CD4-positive, alpha-beta memory T cell (primary cell): ENCODE data around the gene MACROD2. TPM values are rescaled to one million over a fixed set of nuclear protein-coding genes. Genes with fewer than 3 reads are reported as not detected.

Source experiments
- CTCF ChIA-PET: fragments of 350-600 bp; sonication (Branson Sonifier 250); formaldehyde crosslinking; loops from one replicate; lab custom pipeline; 2021; ENCODE audit warnings: inconsistent platforms; ENCODE audit not compliant: partially characterized antibody; lab: Charles Lee
- POLR2A ChIA-PET: fragments of 350-600 bp; sonication (Branson Sonifier 250); formaldehyde crosslinking; loops from one replicate; lab custom pipeline; 2021; ENCODE audit not compliant: partially characterized antibody; lab: Charles Lee
- DNase-seq, 5 donors: peaks; one replicate each; pipeline versions ENCODE4 v3.0.0 to v3.0.0-alpha.2; 2020 to 2022; ENCODE audit warnings: mixed read lengths in 1 of 5
- H3K27ac ChIP-seq: one replicate; pipeline ENCODE4 v1.7.0; 2013; ENCODE audit warnings: low read depth, low read length
- H3K27me3 ChIP-seq: 2 replicates; pipeline ENCODE4 v1.7.0; 2013; ENCODE audit warnings: mild to moderate bottlenecking, low read length, moderate library complexity; ENCODE audit not compliant: insufficient read depth
- H3K36me3 ChIP-seq: 2 replicates; pipeline ENCODE4 v1.7.0; 2013; ENCODE audit warnings: mild to moderate bottlenecking, low read length, moderate library complexity; ENCODE audit not compliant: insufficient read depth
- H3K4me1 ChIP-seq: 2 replicates; pipeline ENCODE4 v1.7.0; 2013; ENCODE audit warnings: mild to moderate bottlenecking, low read length, moderate library complexity; ENCODE audit not compliant: insufficient read depth
- H3K4me3 ChIP-seq, 2 donors: one replicate each; pipeline ENCODE4 v1.7.0; 2013; ENCODE audit warnings: low read length in 2 of 2, mild to moderate bottlenecking in 1 of 2
- H3K9me3 ChIP-seq, 2 donors: one replicate each; pipeline ENCODE4 v1.7.0; 2013; ENCODE audit warnings: low read length in 2 of 2, control low read depth in 1 of 2; ENCODE audit not compliant: control insufficient read depth in 1 of 2
- H3K27ac Mint-ChIP-seq, 7 donors: one replicate each; pipeline ENCODE4 v1.8.0; 2020 to 2021; ENCODE audit warnings: mixed read lengths in 7 of 7, mild to moderate bottlenecking in 6 of 7, inconsistent platforms in 3 of 7, moderate library complexity in 3 of 7
- H3K27me3 Mint-ChIP-seq, 2 donors: one replicate each; pipeline ENCODE4 v1.8.0; 2020 to 2021; ENCODE audit warnings: mixed read lengths in 2 of 2
- H3K36me3 Mint-ChIP-seq, 2 donors: one replicate each; pipeline ENCODE4 v1.8.0; 2020 to 2021; ENCODE audit warnings: mixed read lengths in 2 of 2, inconsistent platforms in 1 of 2, mild to moderate bottlenecking in 1 of 2
- H3K4me1 Mint-ChIP-seq, 4 donors: one replicate each; pipeline ENCODE4 v1.8.0; 2020 to 2021; ENCODE audit warnings: mixed read lengths in 4 of 4, mild to moderate bottlenecking in 1 of 4
- H3K4me3 Mint-ChIP-seq, 8 donors: one replicate each; pipeline ENCODE4 v1.8.0; 2020 to 2021; ENCODE audit warnings: mixed read lengths in 8 of 8, mild to moderate bottlenecking in 7 of 8, moderate library complexity in 6 of 8, inconsistent platforms in 3 of 8
- H3K9me3 Mint-ChIP-seq, 8 donors: one replicate each; pipeline ENCODE4 v1.8.0; 2020 to 2021; ENCODE audit warnings: mixed read lengths in 8 of 8, mild to moderate bottlenecking in 5 of 8, inconsistent platforms in 3 of 8, moderate library complexity in 1 of 8
- intact Hi-C: fragments of 100-400 bp; cut with micrococcal nuclease; formaldehyde crosslinking; loops from one replicate; pipeline ENCODE4 v1.15.1; 2023
- polyA plus RNA-seq, 2 donors: library from polyadenylated mRNA; unstranded; fragments of 300-500 nt; fragmentation: Illumina TruSeq; gene quantifications; one replicate each; pipeline ENCODE4 v1.2.3, GENCODE V29; 2021
- total RNA-seq, 2 experiments: library from RNA; stranded (reverse); gene quantifications; one replicate each; pipeline ENCODE4 v1.2.3, GENCODE V29; 2021

Gene MACROD2
- total and polyA plus RNA-seq, 4 experiments from 2014 or later, result not detected

GRCh38 chr20:15079594-15080340 is 1084.5 kb downstream of the MACROD2 start:
- Histone ChIP-seq H3K27me3 (no peaks in the 10 kb centered on the region), H3K4me1 (no peaks in the 10 kb centered on the region), H3K4me3 (no peak overlapping the region), H3K36me3 (no peaks in the 10 kb centered on the region), H3K9me3 (no peaks in the 10 kb centered on the region), H3K27ac (no peak overlapping the region)
- Mint-ChIP-seq H3K36me3 (no peaks in the 10 kb centered on the region), H3K4me3 (no peak overlapping the region), H3K4me1 (no peaks in the 10 kb centered on the region), H3K27me3 (no peaks in the 10 kb centered on the region), H3K27ac (no peak overlapping the region), H3K9me3 (peaks cover 0 to 7% (median 3%) of the 10 kb centered on the region in 8 donors)
- DNase-seq, result no peak
- intact Hi-C loops, result no loop called here
- ChIA-PET POLR2A (no interaction called here), CTCF (no interaction called here)

- H3K27me3 ChIP-seq, result no peaks in the 10 kb centered on the region
- H3K4me1 ChIP-seq, result no peaks in the 10 kb centered on the region
- no peak overlapping the region for H3K4me3 ChIP-seq
- no peaks in the 10 kb centered on the region for H3K9me3 ChIP-seq
- Mint-ChIP-seq H3K27ac (no peak overlapping the region), H3K9me3 (peaks cover 0 to 12% (median 1%) of the 10 kb centered on the region in 8 donors), H3K4me3 (no peak overlapping the region), H3K36me3 (no peaks in the 10 kb centered on the region), H3K4me1 (no peaks in the 10 kb centered on the region), H3K27me3 (no peaks in the 10 kb centered on the region)
- H3K36me3 ChIP-seq, result no peaks in the 10 kb centered on the region
- intact Hi-C loops, result no loop called here
- CTCF ChIA-PET, result no interaction called here
- DNase-seq, result no peak
- H3K27ac ChIP-seq, result no peak overlapping the region
- POLR2A ChIA-PET, result no interaction called here
Observed at GRCh38 chr20:15081261-15081660, 1085.9 kb downstream of the MACROD2 start.

- ChIA-PET CTCF (no interaction called here), POLR2A (no interaction called here)
- Mint-ChIP-seq H3K9me3 (peaks cover 0 to 16% (median 5%) of the 10 kb centered on the region in 8 donors), H3K36me3 (no peaks in the 10 kb centered on the region), H3K4me1 (no peaks in the 10 kb centered on the region), H3K27ac (no peak overlapping the region), H3K4me3 (no peak overlapping the region), H3K27me3 (no peaks in the 10 kb centered on the region)
- Histone ChIP-seq H3K4me1 (no peaks in the 10 kb centered on the region), H3K27ac (no peak overlapping the region), H3K36me3 (no peaks in the 10 kb centered on the region), H3K9me3 (no peaks in the 10 kb centered on the region), H3K4me3 (no peak overlapping the region), H3K27me3 (no peaks in the 10 kb centered on the region)
- DNase-seq, result no peak
- intact Hi-C loops, result no loop called here
Observed at GRCh38 chr20:15091421-15092037, 1096.2 kb downstream of the MACROD2 start.

- Mint-ChIP-seq H3K36me3 (no peaks in the 10 kb centered on the region), H3K4me1 (no peaks in the 10 kb centered on the region), H3K27me3 (no peaks in the 10 kb centered on the region), H3K27ac (no peak overlapping the region), H3K4me3 (no peak overlapping the region), H3K9me3 (peaks cover 0 to 24% (median 12%) of the 10 kb centered on the region in 8 donors)
- Histone ChIP-seq H3K27me3 (no peaks in the 10 kb centered on the region), H3K36me3 (no peaks in the 10 kb centered on the region), H3K4me1 (no peaks in the 10 kb centered on the region), H3K4me3 (no peak overlapping the region), H3K9me3 (peaks cover 0 to 6% of the 10 kb centered on the region in 2 donors), H3K27ac (no peak overlapping the region)
- intact Hi-C loops, result no loop called here
- no peak for DNase-seq
- CTCF ChIA-PET, result no interaction called here
- POLR2A ChIA-PET, result no interaction called here
Observed at GRCh38 chr20:15098351-15098750, 1103.0 kb downstream of the MACROD2 start.

- no peaks in the 10 kb centered on the region for H3K27me3 ChIP-seq
- Mint-ChIP-seq H3K4me1 (no peaks in the 10 kb centered on the region), H3K36me3 (no peaks in the 10 kb centered on the region), H3K4me3 (no peak overlapping the region), H3K27me3 (no peaks in the 10 kb centered on the region), H3K9me3 (peaks cover 0 to 30% (median 15%) of the 10 kb centered on the region in 8 donors), H3K27ac (no peak overlapping the region)
- H3K9me3 ChIP-seq, result peaks cover 0 to 6% of the 10 kb centered on the region in 2 donors
- no peak for DNase-seq
- H3K36me3 ChIP-seq, result no peaks in the 10 kb centered on the region
- H3K27ac ChIP-seq, result no peak overlapping the region
- CTCF ChIA-PET, result no interaction called here
- POLR2A ChIA-PET, result no interaction called here
- intact Hi-C loops, result no loop called here
- no peak overlapping the region for H3K4me3 ChIP-seq
- H3K4me1 ChIP-seq, result no peaks in the 10 kb centered on the region
Observed at GRCh38 chr20:15099130-15099529, 1103.8 kb downstream of the MACROD2 start.

- intact Hi-C loops, result no loop called here
- POLR2A ChIA-PET, result no interaction called here
Observed at GRCh38 chr20:15100506-15101160, 1105.3 kb downstream of the MACROD2 start.

GRCh38 chr20:15107931-15108330 is 1112.6 kb downstream of the MACROD2 start:
- no peaks in the 10 kb centered on the region for H3K4me1 ChIP-seq

More at GRCh38 chr20:15100506-15101160, 1105.3 kb downstream of the MACROD2 start:
- Mint-ChIP-seq H3K4me3 (no peak overlapping the region), H3K4me1 (no peaks in the 10 kb centered on the region), H3K9me3 (peaks cover 0 to 30% (median 13%) of the 10 kb centered on the region in 8 donors), H3K27me3 (no peaks in the 10 kb centered on the region), H3K36me3 (no peaks in the 10 kb centered on the region), H3K27ac (no peak overlapping the region)
- CTCF ChIA-PET, result no interaction called here
- Histone ChIP-seq H3K9me3 (peaks cover 0 to 6% of the 10 kb centered on the region in 2 donors), H3K27ac (no peak overlapping the region), H3K27me3 (no peaks in the 10 kb centered on the region), H3K4me3 (no peak overlapping the region), H3K4me1 (no peaks in the 10 kb centered on the region), H3K36me3 (no peaks in the 10 kb centered on the region)
- DNase-seq, result no peak

More at GRCh38 chr20:15107931-15108330, 1112.6 kb downstream of the MACROD2 start:
- intact Hi-C loops, result no loop called here
- H3K36me3 Mint-ChIP-seq, result no peaks in the 10 kb centered on the region
- no peak overlapping the region for H3K27ac Mint-ChIP-seq
- no peaks in the 10 kb centered on the region for H3K27me3 Mint-ChIP-seq
- no peak overlapping the region for H3K4me3 ChIP-seq
- ChIA-PET POLR2A (no interaction called here), CTCF (no interaction called here)
- H3K27ac ChIP-seq, result no peak overlapping the region
- no peaks in the 10 kb centered on the region for H3K4me1 Mint-ChIP-seq
- H3K27me3 ChIP-seq, result no peaks in the 10 kb centered on the region
- no peaks in the 10 kb centered on the region for H3K9me3 ChIP-seq
- peaks cover 0 to 24% (median 13%) of the 10 kb centered on the region in 8 donors for H3K9me3 Mint-ChIP-seq
- H3K36me3 ChIP-seq, result no peaks in the 10 kb centered on the region
- DNase-seq, result no peak
- no peak overlapping the region for H3K4me3 Mint-ChIP-seq
